Osteoblast (primary cell): ENCODE data around the gene ATP6V1B1. TPM values are rescaled to one million over a fixed set of nuclear protein-coding genes. Genes with fewer than 3 reads are reported as not detected.

Experiments
- DNase-seq: peaks from one replicate; pipeline ENCODE4 v3.0.0; 2011; ENCODE audit warnings: low spot score, mixed read lengths; ENCODE audit not compliant: insufficient read length; ENCODE audit errors: missing footprints
- H2AFZ ChIP-seq: 2 replicates; pipeline ENCODE4 v1.6.0; 2011; ENCODE audit warnings: mild to moderate bottlenecking, low read length
- H3K27ac ChIP-seq: 2 replicates; pipeline ENCODE4 v1.5.1; 2011; ENCODE audit warnings: mild to moderate bottlenecking, low read depth, low read length, moderate library complexity
- H3K27me3 ChIP-seq: 2 replicates; pipeline ENCODE4 v1.6.0; 2012; ENCODE audit warnings: mild to moderate bottlenecking, control low read depth, inconsistent platforms, low read length, moderate library complexity; ENCODE audit not compliant: insufficient read depth
- H3K36me3 ChIP-seq: 2 replicates; pipeline ENCODE4 v1.5.1; 2011; ENCODE audit warnings: mild to moderate bottlenecking, low read length, control low read depth, moderate library complexity; ENCODE audit not compliant: insufficient read depth
- H3K4me1 ChIP-seq: 2 replicates; pipeline ENCODE4 v1.5.1; 2011; ENCODE audit warnings: mild to moderate bottlenecking, low read length, control low read depth, moderate library complexity; ENCODE audit not compliant: insufficient read depth
- H3K4me2 ChIP-seq: 2 replicates; pipeline ENCODE4 v1.6.0; 2011; ENCODE audit warnings: mild to moderate bottlenecking, low read length; ENCODE audit not compliant: insufficient read depth
- H3K4me3 ChIP-seq: fragments of 200-600 bp; sonication (generic); 3 replicates; pipeline ENCODE4 v1.5.1; 2012; ENCODE audit warnings: mild to moderate bottlenecking, low read length, inconsistent platforms; ENCODE audit not compliant: insufficient read depth
- H3K79me2 ChIP-seq: 2 replicates; pipeline ENCODE4 v1.6.0; 2012; ENCODE audit warnings: mild to moderate bottlenecking, low read length, control low read depth, inconsistent platforms; ENCODE audit not compliant: insufficient read depth
- H3K9me3 ChIP-seq: 2 replicates; pipeline ENCODE4 v1.5.1; 2011; ENCODE audit warnings: low read depth, low read length, control low read depth
- H4K20me1 ChIP-seq: 2 replicates; pipeline ENCODE4 v1.6.0; 2012; ENCODE audit warnings: mild to moderate bottlenecking, low read length, control low read depth; ENCODE audit not compliant: insufficient read depth
- CTCF ChIP-seq: IDR thresholded peaks from 2 replicates; pipeline ENCODE4 v1.5.1; 2011; ENCODE audit warnings: mild to moderate bottlenecking, low read depth, low read length, moderate library complexity; ENCODE audit errors: extremely low read depth
- total RNA-seq: library from RNA; depleted of rRNA; stranded (reverse); fragments of >200 nt; gene quantifications from 2 replicates; pipeline ENCODE4 v1.2.3, GENCODE V29; 2012

The ATP6V1B1 gene
- total RNA-seq, 1 donor: 2.5 TPM

- Histone ChIP-seq H4K20me1 (peaks cover 7% of the 10 kb centered on the region), H3K4me2 (no peak overlapping the region), H3K4me1 (no peaks in the 10 kb centered on the region), H3K79me2 (no peaks in the 10 kb centered on the region), H2AFZ (no peak overlapping the region), H3K36me3 (no peaks in the 10 kb centered on the region), H3K27ac (no peak overlapping the region), H3K4me3 (no peak overlapping the region), H3K9me3 (no peaks in the 10 kb centered on the region), H3K27me3 (no peaks in the 10 kb centered on the region)
- no peak for DNase-seq
- no peak for TF ChIP-seq CTCF
Observed at GRCh38 chr2:70938586-70938950, 2.9 kb downstream of the ATP6V1B1 start.

DNA sequence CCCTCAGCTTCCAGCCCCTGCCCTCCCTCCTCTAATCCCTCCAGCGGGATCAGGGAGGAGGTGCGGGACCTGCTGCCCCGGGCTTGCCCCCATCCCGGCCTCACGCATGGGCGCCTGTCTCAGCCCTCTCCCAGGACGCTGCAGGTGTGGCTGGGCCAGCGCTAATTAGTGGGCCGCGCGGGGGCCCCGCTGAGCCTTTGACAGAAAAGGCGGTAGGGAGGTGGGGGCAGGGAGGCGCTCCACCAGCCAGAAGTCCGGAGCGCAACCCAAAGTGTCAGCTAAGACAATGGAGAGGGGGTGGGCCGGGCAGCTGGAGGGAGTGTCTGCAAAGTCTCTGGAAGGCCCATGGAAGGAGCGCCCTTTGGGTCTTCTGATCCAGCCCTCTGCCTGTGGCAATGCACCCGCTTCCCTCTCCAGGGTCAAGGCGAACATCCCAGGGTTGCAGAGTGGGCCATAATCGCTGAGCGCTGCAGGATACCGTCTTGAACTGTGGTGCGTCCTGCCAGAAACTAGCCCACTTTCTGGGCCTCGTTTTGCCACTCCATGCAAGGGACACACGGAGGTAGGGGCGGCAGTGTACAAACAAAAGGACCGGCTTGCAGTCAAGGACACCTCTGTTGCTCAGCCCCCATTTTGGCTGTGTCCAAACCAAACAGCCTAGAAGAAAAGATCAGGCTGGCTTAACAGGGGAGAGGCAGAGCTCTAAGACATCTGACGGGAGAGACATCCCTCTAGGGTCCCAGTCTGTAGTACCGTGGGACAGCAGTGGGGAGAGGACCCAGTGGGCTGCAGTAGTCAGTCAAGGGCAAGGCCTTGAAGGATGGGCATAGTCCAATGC is 3.5 kb downstream of the ATP6V1B1 start:
- Histone ChIP-seq H3K79me2 (no peaks in the 10 kb centered on the region), H3K4me2 (no peak overlapping the region), H3K27me3 (no peaks in the 10 kb centered on the region), H3K4me3 (no peak overlapping the region), H2AFZ (no peak overlapping the region), H3K9me3 (no peaks in the 10 kb centered on the region), H3K4me1 (no peaks in the 10 kb centered on the region), H3K36me3 (no peaks in the 10 kb centered on the region), H3K27ac (no peak overlapping the region), H4K20me1 (peaks cover 7% of the 10 kb centered on the region)
- TF ChIP-seq CTCF: no peak
- peak; percentile 66 for DNase-seq

- Histone ChIP-seq H3K79me2 (no peaks in the 10 kb centered on the region), H4K20me1 (peaks cover 7% of the 10 kb centered on the region), H3K27ac (no peak overlapping the region), H3K36me3 (no peaks in the 10 kb centered on the region), H3K4me2 (no peak overlapping the region), H2AFZ (no peak overlapping the region), H3K27me3 (no peaks in the 10 kb centered on the region), H3K9me3 (no peaks in the 10 kb centered on the region), H3K4me1 (no peaks in the 10 kb centered on the region), H3K4me3 (no peak overlapping the region)
- peak; percentile 47 for DNase-seq
- TF ChIP-seq CTCF: no peak
Observed at GRCh38 chr2:70939839-70940580, 4.3 kb downstream of the ATP6V1B1 start.

DNA sequence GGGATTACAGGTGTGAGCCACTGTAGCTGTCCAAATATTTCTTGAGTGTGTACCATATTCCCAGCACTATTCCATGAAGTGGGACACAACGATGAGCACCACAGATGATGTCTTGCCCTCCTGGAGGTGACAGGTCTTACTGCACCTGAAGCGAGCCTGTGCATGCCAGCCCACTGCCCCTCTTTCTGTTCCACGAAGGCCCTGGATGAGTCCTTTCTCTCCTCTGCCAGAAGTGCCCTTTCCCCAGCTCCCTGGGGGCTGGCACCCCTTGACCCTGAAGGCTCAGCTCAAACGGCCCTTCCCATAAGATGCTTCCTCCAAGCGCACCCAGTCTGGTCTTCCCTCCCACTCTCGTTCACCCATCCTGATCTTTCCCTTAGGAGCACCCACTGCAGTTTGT is 5.5 kb downstream of the ATP6V1B1 start:
- Histone ChIP-seq H3K36me3 (no peaks in the 10 kb centered on the region), H3K79me2 (no peaks in the 10 kb centered on the region), H2AFZ (no peak overlapping the region), H3K4me1 (no peaks in the 10 kb centered on the region), H3K27me3 (no peaks in the 10 kb centered on the region), H3K4me2 (no peak overlapping the region), H3K27ac (no peak overlapping the region), H4K20me1 (peaks cover 10% of the 10 kb centered on the region), H3K4me3 (no peak overlapping the region), H3K9me3 (no peaks in the 10 kb centered on the region)
- DNase-seq: peak; percentile 19
- no peak for TF ChIP-seq CTCF
